GM23248 (cell line): Measurements from ENCODE around the gene KLHL24.

Experiments used
- EZH2 ChIP-seq: fragments of 200-600 bp; sonication (generic); IDR thresholded peaks from 2 replicates; pipeline ENCODE4 v1.6.1; 2018; ENCODE audit warnings: antibody characterized with exemption, mild to moderate bottlenecking; ENCODE audit not compliant: insufficient read depth, poor library complexity, severe bottlenecking
- EZH2phosphoT487 ChIP-seq: fragments of 200-600 bp; sonication (generic); IDR thresholded peaks from 2 replicates; pipeline ENCODE4 v1.6.1; 2018; ENCODE audit warnings: antibody characterized with exemption, moderate library complexity, mild to moderate bottlenecking, low read depth; ENCODE audit not compliant: insufficient read depth

GRCh38 chr3:183644244-183644643 lies 8.8 kb downstream of the KLHL24 start:
- TF ChIP-seq EZH2 = no peak
- TF ChIP-seq EZH2phosphoT487 = no peak
